ENCODE measurements around the gene EGR1.

GRCh38 chr5:138458856-138459255 lies 6.4 kb upstream of the EGR1 start:
- TF ChIP-seq, protein P1, sequence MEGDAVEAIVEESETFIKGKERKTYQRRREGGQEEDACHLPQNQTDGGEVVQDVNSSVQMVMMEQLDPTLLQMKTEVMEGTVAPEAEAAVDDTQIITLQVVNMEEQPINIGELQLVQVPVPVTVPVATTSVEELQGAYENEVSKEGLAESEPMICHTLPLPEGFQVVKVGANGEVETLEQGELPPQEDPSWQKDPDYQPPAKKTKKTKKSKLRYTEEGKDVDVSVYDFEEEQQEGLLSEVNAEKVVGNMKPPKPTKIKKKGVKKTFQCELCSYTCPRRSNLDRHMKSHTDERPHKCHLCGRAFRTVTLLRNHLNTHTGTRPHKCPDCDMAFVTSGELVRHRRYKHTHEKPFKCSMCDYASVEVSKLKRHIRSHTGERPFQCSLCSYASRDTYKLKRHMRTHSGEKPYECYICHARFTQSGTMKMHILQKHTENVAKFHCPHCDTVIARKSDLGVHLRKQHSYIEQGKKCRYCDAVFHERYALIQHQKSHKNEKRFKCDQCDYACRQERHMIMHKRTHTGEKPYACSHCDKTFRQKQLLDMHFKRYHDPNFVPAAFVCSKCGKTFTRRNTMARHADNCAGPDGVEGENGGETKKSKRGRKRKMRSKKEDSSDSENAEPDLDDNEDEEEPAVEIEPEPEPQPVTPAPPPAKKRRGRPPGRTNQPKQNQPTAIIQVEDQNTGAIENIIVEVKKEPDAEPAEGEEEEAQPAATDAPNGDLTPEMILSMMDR (conservative IDR thresholded peaks at IDR 0.05; ENCODE audit: low read depth, low read length), result no peak
- TF ChIP-seq EZH2phosphoT487 (IDR thresholded peaks at IDR 0.05; ENCODE audit: borderline replicate concordance, low read length), result no peak
- TF ChIP-seq EZH2 (IDR thresholded peaks at IDR 0.05; ENCODE audit: low read length, unreplicated experiment), result no peak
